Activated CD8-positive, alpha-beta memory T cell treated with anti-CD3 and anti-CD28 coated beads, Interleukin-2, amount 50 U/mL, for 4 hours (primary cell): Measurements from ENCODE around the gene TIMM22.

ENCODE experiments used
- DNase-seq: peaks from one replicate; pipeline ENCODE4 v3.0.0-alpha.2; 2020

TIMM22 gene

DNA sequence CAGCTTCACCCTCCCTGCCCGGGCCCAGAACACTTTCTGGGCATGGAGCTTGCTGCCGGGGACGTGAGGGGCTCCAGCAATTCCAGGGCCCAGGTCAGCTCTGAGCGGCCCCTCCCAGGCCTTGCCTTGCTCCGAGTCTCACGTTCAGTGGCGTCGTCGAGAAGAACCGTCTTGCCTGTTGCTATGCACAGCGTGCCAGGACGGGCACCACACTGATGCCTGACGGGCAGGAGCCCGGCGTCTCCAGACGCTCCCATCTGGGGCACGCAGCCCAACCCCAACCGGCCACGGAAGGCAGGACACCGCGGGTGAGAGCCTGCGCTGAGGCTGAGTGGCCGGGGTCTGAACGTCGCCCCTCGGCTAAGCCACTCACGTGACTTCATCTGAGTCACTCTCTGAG lies 27.1 kb downstream of the TIMM22 start:
- DNase-seq: no peak

- no peak for DNase-seq
Measured at GRCh38 chr17:1025733-1026598, 29.0 kb downstream of the TIMM22 start.

GRCh38 chr17:1026599-1026975 lies 29.7 kb downstream of the TIMM22 start:
- DNase-seq: no peak

- DNase-seq: no peak
Measured at GRCh38 chr17:1027044-1027443, 30.1 kb downstream of the TIMM22 start.

DNA sequence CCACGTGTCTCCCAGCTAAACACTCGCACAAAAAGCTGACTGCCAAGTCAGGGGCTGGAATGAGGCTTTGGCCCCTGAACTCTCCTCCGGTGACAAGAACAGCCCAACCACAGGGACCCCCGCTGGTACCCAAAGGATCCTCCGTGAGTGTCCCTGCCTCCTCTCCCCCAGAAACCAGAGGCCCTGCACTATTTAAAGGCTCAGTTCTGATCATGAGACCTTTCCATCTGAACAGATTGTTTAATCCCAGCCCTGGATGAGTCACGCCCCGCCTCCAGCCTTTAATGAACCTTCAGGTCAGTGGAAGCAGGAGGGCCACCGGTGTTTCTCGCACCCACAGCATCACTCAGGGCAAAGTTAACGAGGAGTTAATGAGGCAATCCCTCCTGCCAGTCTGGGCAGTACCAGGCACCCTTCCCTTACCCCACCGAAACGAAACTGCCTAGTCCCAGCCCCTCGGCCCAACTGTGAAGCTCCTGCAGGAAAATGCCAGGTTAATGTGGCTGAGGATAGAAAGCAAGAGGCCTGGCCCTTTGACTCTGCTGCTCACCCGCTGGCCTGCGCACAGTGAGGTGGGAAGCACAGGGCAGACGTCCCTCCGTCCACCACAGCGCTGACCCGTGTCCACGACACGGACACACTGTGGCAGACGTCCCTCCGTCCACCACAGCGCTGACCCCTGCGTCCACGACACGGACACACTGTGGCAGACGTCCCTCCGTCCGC lies 32.4 kb downstream of the TIMM22 start:
- no peak for DNase-seq

DNA sequence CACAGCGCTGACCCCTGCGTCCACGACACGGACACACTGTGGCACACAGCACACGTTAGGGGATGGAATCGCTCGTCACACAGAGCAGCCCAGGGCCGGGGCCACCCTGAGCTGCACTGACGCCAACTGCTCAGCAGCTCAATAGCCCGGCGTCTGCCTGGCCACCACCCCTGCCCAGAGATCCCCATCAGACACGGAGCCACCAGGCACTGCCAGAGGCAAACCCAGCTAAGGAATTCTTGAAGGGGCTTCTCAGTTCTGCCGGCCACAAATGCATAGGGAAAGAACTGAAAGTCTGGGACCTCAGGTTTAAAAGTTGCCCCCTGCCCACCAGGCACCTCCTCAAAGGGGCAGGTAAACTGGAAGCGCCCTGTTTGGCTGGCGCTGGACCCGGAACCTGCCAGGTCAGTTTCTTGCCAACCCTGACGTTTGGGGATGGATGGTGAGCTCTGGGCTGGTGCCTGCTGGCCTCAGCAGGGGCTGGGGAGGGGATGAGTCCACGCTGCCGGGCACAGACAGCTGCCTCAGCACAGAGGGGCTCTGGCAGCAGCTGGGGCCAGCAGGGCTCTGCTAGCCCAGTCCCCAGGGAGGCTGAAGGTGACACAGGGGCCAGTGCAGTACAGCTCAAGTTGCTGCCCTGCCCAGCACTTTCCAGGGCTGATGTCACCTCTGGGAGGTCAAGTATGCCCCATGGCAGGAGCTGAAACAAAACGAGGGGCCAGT lies 33.2 kb downstream of the TIMM22 start:
- no peak for DNase-seq

DNA sequence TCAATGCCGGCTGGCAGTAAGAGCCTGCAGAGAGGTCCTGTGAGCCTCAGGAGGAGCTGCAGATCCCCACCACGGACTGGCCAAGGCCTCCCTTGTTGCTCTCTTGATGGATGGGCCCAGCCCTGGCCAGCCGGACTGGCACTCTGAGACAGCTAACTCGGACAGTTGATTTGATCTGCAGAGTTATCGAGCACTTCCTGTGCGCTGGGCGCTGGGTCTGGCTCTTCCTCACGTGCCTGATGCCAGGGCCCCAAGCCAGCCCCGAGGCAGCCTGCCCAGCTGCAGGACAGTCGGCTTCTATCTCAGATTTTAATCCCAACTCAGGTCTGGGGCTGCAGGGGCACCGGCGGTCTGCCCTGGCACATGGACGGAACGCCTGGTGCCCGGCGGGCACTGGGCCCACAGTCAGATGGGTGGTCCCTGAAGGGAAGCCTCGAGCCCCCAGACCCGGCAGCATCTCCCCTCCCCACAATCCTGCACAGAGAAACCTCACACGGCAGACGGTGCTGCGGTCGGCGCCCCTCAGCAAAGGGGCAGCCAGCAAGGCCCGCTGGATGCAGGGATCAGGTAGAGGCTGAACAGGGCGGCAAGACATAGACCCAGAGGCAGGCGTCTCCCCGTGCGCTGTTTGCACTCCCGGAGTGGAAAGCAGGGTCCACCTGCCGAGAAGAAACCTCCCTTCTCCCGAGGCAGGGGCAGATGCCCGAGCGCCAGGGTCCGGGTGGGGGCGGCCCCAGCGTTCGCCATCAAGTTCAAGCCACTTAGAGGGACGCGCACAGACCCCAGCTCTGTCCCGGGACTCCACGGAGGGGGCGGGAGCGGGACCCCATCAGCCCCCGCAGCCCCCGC lies 34.0 kb downstream of the TIMM22 start:
- no peak for DNase-seq

- no peak for DNase-seq
Measured at GRCh38 chr17:1031711-1032110, 34.8 kb downstream of the TIMM22 start.

GRCh38 chr17:1032391-1032790 lies 35.5 kb downstream of the TIMM22 start:
- DNase-seq: no peak

DNA sequence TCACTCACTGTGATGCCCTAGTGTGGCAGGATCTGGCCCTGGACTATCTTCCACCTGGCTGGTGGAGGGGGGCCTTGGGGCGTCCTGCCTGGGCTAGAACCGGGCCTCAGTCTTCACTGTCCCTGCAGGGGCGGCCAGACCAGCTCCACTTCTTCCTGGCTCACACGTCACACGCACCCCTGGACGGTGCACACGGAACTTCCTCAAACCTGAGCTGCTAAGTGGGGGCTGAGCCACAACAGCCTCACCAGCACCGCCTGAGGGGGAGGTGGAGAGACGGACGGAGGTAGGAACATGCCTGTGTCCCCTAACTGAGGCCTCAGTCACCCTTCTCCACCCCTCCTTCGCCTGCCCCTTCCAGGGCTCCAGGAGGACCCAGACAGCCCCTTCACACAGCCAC lies 36.6 kb downstream of the TIMM22 start:
- no peak for DNase-seq

DNA sequence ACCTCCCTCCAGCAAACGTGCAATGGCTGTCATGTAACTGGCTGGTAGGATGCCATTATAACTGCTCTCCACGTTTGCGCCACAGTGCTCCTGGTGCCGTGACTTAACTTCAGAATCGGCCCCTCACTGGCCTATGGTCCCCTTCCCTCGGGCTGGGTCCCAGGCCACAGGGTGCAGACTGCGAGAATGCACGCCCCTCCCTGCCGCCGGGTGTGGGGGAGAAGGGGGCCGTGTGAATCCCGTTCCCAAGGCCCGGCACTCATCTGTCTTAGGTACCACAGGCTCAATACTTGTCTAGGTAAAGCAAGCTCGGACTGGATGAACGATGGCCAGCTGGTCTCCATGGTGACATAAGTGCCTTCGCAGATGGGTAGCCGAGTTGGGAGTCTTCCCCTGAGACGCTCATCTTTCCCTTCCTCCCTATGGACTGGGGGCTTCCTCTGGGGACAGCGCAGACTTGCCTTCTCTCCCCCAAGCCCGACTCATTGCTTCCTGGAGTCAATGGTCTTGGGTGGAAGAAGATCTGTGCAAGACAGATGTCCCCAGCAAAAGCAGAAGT lies 37.8 kb downstream of the TIMM22 start:
- no peak for DNase-seq

DNA sequence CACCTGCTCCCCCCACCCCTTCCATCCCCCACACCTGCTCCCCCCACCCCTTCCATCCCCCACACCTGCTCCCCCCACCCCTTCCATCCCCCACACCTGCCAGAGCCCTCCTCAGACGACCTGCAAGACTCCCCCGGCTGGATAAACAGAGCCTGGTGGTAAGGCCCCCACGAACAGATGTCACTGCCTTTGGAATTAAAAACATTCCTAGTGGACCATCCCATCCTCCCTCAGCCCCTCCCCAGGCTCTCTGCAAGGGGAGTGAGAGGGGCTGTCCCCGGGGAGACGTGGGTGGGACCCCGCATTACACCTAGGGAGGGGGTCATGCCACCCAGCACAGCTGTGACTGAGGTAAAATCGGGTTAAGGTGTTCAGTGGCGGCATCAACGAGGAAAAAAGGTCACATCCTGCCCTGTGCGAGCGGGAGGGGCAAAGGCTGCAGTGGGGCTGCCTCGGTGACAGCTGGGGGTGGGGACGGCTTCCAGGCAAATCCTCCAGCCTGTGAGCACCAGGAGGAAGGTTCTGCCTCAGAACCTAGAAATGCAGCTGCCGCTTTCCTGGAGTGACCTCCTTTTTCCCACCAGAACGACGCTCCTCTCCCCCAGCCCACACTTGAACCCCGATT lies 38.7 kb downstream of the TIMM22 start:
- no peak for DNase-seq

- no peak for DNase-seq
Measured at GRCh38 chr17:1036171-1036844, 39.4 kb downstream of the TIMM22 start.

GRCh38 chr17:1036845-1037237 lies 39.9 kb downstream of the TIMM22 start:
- DNase-seq: no peak

DNA sequence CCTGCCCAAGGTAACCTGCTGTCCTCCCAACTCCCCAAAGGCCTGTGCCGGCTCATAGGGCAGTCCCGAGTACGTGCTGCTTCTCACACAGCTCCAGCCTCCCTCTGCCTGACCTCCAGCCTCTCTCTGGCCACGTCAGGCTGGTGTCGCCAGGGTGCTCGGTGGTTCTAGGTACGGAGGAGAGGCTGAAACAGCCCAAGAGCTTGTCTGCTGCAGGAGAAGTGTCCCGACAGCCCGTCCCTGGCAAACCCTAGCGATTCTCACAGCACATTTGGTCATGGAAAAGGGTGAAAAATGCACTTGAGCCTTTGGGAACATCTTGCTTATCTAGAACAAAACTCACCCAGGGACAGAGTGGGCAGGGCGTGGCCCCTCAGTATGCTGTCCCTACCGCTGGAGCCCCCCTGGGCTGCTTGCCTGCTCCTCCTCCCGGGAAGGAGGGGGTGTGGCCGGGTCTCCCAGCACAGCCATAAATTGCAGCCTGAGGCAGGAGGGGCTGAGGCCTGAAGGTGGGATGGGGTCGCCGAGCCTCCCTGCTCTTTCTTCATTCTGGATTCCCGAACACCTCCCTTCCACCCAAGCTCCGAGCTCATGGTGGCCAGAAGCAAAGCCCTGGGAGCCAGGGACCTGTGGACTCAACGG lies 40.4 kb downstream of the TIMM22 start:
- no peak for DNase-seq

- DNase-seq: no peak
Measured at GRCh38 chr17:1038459-1039122, 41.7 kb downstream of the TIMM22 start.

DNA sequence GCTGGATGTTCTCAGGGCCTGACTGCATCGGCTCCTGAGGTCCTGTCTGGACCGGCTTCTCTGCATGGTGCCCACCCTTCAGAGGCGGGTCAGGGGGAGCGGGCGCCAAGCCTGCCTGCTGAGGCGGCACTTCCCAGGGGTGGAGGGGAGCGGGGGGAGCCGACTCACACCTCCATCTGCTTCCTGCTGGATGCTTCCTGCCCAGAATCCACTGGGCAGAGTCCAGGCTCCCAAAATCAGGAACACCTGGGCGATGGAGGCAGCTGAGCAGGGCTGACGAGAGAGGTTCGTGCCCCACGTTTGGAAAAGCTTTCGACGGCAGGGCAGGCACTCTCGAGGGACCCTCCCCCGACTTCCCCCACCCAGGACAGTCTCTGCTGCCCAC lies 42.2 kb downstream of the TIMM22 start:
- DNase-seq: no peak

- DNase-seq: no peak
Measured at GRCh38 chr17:1039511-1040215, 42.7 kb downstream of the TIMM22 start.

DNA sequence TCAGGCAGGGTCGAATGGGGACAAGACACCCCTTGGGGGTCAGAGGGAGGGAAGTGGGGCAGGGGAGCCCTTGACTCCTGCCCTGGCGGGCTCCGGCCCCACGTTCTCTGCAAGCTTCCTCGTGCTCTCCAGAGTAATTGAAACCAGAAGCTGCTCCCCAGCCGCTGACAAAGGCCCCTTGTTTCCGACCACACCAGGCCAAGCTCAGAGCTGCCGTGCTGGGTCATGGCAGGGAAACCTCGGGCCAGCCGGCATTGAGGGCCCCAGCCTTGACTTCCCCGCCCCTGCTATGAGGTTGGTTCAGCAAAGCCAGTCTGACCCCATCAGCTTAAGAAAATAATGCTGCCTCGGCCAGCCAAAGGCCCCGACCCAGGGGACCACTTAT lies 43.3 kb downstream of the TIMM22 start:
- no peak for DNase-seq

GRCh38 chr17:1041746-1042145 lies 44.8 kb downstream of the TIMM22 start:
- DNase-seq: no peak
